ENCODE data around the gene DNAH2.
"Not testable (repeated sequence)": the region's sequence is repeated elsewhere in the genome, so short reads cannot be mapped to it uniquely, and the experiment has no call there.

DNAH2 gene

DNA sequence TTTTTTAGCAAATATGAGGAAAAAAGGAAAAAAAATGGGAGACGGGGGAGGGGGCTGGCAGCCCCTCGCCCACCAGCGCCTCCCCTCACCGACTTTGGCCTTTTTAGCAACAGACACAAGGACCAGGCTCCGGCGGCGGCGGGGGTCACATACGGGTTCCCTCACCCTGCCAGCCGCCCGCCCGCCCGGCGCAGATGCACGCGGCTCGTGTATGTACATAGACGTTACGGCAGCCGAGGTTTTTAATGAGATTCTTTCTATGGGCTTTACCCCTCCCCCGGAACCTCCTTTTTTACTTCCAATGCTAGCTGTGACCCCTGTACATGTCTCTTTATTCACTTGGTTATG is 136.1 kb downstream of the DNAH2 start:
- peak; percentile 25 for DNase-seq

- DNase-seq, result no peak
These were observed 136.7 kb downstream of the DNAH2 start for GRCh38 chr17:7854078-7854777.

GRCh38 chr17:7854851-7855659 is 137.5 kb downstream of the DNAH2 start, which contains the start of gene TMEM88:
TSS of gene TMEM88 (plus strand) at chr17:7855066. CDS start at chr17:7855075, 9 bp downstream.
- no peak for DNase-seq

GRCh38 chr17:7855660-7856010 is 138.1 kb downstream of the DNAH2 start:
- peak; percentile 76 for DNase-seq

DNA sequence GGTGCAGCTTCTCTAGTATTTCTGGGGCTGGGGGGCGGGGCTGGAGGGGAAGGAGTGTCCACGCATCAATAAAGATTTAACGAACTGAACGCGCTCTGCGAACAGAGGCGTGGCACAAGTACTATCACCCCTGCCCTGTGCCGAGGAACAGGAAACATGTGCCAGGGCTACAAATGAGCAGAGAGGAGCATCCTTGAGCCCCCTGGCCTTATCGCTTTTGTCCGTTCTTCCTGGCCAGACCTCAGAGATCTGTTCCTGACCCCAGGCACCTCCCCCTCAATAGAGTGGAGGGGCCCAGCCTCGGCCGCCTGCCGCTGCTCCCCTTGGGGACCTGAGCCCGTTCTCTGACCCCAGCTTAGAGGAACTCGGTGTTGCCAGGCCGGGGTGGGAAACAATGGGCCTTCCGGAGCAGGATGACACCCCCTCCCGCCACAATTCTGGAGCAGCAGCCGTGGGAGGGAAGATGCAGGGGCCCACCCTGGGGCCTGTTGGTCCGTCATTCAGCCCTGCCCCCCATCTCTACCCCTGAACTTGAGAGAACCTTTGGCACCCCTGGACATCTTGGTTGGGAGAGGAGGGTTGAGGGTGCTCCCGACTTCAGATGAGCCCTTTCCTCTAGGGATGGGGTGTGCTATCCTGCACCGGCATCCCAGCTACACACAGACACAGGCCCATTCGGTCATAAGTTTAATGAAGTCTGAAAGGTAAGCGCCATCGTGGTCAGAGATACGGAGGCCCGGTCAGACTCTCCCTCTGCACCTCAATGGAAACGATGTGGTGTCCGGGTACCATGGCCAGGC is 138.7 kb downstream of the DNAH2 start:
- peak; percentile 78 for DNase-seq

DNA sequence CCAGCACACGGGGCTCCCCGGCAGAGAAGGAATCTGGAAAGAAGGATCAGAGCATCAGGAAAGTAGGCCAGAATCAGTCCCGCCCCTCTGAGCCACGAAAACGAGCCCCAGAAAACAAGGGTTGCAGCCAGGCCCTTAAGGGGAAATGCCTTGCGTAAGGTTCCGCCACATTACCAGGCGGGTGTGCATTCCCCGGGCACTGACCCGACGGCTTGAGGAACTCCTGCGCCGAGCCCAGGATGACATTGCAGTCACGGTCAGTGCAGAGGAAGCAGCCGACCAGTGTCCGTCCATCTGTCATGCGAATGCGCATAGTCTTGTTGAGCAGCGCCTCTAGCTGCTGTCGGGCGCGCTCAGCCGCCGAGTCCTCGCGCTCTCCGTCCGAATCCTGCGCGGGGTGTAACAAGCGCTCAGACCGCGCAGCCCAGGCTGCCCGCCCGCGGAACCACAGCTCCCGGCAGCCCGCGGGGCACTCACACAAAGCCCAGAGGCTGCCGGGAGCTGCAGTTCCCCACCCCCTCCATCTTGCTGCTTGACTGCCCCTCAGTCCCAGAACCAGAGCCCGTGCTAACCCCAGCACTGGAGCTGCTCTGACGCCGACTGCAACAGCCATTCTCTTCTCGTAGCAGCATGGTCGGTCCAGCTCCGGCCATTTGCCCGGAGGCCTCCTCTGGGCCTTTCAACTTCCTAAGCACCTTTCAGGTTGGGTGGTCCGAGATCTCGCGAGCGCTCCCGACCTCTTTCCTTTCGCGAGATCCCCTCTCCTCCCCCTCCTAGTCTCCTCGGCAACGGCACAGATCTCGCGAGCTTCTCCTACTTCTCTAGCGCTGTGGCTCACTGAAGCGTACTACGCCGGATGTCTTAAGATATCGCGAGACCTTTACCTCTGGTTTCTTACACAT is 139.5 kb downstream of the DNAH2 start, which contains the start of gene NAA38:
Gene NAA38, minus strand, starts transcription at position 749 of the 902 bp plus-strand sequence. Its CDS starts 96 bp downstream, at position 653.
- DNase-seq, result peak; percentile 100

DNA sequence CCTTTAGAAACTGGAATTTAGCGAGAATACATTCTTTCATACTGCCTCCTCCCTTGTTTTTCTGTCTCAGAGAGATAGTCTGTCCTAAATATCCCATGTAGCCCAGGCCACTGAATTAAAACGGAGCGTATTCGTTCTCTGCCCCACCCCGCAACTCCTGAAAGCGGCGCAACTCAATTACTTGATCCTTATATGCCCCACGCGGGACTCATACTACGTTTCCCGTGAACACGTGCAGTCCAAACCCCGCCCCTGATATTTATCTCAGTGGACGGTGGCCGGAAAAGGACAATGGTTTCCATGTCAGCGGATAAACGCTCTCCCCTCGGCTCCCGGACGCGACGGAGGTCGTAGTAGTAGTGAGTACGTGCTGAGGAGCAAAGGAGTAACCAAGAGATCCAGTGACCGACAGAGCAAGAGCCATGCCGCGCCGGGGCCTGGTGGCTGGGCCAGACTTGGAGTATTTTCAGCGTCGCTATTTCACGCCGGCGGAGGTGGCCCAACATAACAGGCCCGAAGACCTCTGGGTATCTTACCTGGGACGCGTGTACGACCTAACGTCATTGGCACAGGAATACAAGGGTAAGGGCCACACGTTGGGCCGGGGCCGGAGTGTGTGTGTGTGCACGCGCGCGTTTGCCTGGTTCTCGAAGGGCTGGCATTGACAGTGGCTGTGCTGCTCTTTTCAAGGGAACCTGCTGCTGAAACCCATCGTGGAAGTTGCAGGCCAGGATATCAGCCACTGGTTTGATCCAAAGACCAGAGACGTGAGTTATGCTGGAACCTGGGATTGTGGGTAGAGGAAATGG is 140.4 kb downstream of the DNAH2 start, which contains the start of gene CYB5D1:
Gene CYB5D1, plus strand, starts transcription at position 291 of the 809 bp plus-strand sequence. Its CDS starts 132 bp downstream, at position 423.
- DNase-seq, result peak; percentile 99

- peak; percentile 82 for DNase-seq
These were observed 140.9 kb downstream of the DNAH2 start for GRCh38 chr17:7858522-7858810.

DNA sequence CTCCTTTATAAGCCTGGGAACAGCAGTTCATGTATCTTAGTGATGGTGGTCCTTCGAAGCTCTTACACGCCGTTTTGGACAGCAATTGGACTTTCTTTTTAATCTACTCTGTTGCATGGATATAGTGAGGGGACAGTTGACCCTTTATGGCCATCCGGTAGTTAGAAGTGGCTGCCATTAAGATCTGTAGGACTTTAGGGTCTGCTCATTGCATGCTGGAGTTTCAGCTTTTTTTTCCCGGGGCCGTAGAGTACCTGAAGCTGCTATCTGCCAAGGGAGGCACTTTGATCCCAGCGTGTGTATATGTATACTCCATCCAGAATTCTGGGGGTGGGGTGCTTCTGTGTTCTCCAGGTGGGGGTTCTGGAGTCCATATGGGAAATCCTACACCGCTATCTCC is 141.5 kb downstream of the DNAH2 start:
- DNase-seq, result no peak

- DNase-seq, result peak; percentile 88
These were observed 145.3 kb downstream of the DNAH2 start for GRCh38 chr17:7862692-7863437.

- DNase-seq, result not testable (repeated sequence)
These were observed 146.8 kb downstream of the DNAH2 start for GRCh38 chr17:7864384-7864783.

DNA sequence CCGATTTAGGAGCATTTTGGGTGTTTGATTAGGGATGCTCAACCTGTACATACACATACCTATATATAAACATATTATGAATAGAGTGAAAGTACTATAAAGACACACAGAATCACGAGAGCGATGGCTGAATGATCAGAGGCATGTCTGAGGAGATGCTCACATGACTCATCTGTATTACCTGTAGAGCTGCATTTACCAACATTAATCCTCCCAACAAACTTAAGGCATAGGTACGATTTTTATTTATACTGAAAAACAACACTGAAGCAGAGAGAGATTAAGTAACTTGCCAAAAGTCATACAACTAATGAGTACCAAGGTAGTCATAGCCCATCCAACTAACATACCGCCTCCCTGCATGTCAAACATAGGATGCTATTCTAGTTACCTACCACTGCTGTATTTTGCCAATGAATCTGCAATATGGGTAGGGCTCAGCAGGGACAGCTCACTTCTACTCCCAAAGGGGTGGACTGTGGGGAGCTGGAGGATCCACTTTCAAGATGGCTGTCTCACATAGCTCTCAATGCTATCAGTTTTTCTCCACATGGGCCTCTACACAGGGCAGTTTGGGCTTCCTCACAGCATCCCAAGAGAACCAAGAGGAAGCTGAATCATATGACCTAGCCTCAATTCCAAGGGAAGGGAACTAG is 147.6 kb downstream of the DNAH2 start:
- no peak for DNase-seq

GRCh38 chr17:7867881-7868329 is 150.4 kb downstream of the DNAH2 start:
- DNase-seq, result no peak

DNA sequence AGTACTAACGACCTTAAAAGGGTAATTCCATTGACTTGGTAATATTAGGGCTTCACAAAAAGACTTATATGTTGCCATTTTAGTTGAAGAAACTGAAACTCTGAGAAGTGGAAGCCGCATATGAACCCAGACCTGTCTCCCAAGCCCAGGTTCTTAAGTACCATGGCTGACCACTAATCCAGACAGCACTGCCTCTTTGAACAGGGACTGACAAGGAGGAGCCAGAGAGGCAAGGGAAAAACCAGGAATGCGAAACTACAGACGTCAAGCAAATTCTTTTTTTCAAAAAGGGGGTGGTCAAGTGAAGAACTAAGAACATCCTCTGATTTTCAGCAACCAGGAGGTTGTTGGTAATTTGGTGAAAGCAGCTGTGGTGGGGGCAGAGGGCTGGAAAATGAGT is 155.5 kb downstream of the DNAH2 start:
- no peak for DNase-seq

DNA sequence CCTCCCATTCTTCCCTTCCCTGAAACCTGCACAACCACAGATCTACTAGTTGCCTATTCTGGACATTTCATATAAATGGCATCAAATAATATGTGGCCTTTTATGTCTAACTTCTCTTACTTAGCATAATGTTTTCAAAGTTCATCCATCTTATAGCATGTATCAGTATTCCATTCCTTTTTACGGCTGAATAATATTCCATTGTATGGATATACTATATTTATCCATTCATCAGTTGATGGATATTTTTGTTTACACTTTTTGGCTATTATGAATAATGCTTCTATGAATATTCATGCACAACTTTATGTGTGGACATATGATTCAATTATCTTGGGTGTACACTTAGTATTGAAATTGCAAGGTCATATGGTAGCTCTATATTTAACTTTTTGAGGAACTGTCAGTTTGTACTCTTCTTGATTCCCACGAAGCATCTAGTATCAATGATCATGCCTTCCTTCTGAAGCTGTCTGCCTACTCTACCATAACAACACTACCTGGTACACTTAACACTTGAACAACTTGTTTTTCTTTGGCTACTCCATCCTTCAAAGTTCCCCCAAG is 158.3 kb downstream of the DNAH2 start:
- DNase-seq, result no peak

DNA sequence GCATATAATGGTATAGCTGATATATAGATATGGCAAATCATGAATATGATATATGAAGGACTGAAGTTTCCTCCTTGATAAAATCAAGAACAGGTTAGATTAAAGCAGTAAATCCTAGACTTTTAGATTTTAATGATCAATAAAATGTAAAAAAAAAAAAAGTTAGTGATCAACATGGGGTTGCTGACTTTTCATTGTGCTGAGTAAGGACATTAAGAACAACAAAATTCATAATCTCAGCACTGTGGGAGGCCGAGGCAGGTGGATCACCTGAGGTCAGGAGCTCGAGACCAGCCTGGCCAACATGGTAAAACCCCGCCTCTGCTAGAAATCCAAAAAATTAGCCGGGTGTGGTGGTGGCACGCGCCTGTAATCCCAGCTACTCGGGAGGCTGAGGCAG is 160.7 kb downstream of the DNAH2 start:
- no peak for DNase-seq

GRCh38 chr17:7880076-7880868 is 162.7 kb downstream of the DNAH2 start:
- peak; percentile 59 for DNase-seq

DNA sequence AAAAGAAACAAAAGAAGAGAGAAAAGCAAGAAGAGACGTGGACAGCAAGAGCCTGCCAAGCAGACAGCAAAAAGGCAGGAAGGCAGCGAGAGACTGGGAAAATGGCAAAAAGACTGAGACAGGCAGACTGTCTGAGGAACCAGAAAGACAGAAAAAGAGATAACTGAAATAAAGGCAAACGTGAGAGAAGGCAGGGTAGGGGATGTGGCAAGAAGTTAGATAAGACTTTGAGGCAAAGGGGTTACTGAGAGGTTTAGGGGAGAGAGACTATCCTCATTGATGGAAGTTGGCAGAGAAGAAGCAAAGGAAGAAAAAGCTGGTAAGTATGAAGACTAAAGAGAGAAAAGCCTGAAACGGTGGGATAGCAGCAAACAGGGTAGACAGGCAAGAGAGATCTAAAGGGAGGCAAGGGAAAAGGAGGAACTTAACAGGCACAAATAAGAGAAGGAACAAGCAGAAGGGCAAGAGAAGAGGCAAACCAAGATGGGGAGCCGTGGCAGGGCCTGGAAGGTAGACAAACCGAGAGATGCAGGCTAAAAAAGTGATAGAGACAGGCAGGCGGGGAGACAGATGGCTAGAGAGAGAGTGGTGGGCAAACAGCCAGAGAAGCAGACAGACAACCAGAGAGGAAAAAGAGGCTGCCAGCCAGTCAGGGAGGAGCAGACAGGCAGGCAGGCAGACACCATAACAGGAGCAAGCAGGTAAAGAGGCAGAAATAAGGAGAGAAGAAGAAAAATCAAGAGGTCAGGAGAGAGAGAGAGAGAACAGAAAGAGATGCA is 163.9 kb downstream of the DNAH2 start:
- DNase-seq, result peak; percentile 89
